IMR-90 (cell line): ENCODE measurements around the gene RFX1. TPM values are rescaled to one million over a fixed set of nuclear protein-coding genes. Genes with fewer than 3 reads are reported as not detected.

Experiments used
- ATAC-seq: fragments of 200-7000 bp; cut with Tn5 transposase; 2 replicates; pipeline ENCODE4 v1.9.1; 2020; ENCODE audit warnings: low read depth, mild to moderate bottlenecking, moderate library complexity
- BruUV-seq: library from RNA; stranded (reverse); fragments of 400-500 nt; replicated peaks from 2 replicates; lab custom pipeline; 2021; lab: Mats Ljungman, UMichigan
- CTCF ChIA-PET: fragments of 300-600 bp; formaldehyde crosslinking; extraction: SDS; loops from one replicate; lab custom pipeline; 2021; ENCODE audit warnings: antibody characterized with exemption; lab: Yijun Ruan, JAX
- POLR2A ChIA-PET: fragments of 300-600 bp; sonication (Branson Sonifier 250); formaldehyde crosslinking; loops from one replicate; lab custom pipeline; 2022; ENCODE audit warnings: antibody characterized with exemption; ENCODE audit not compliant: unreplicated experiment; lab: Charles Lee
- DNase-seq: peaks from one replicate; pipeline ENCODE4 v3.0.0; 2013
- H2AFZ ChIP-seq: replicated peaks from 2 replicates; pipeline ENCODE3; 2013; ENCODE audit warnings: low read length, mild to moderate bottlenecking; ENCODE audit not compliant: poor library complexity
- H2AK5ac ChIP-seq: 2 replicates; pipeline ENCODE4 v1.6.1; 2013; ENCODE audit warnings: low read depth, low read length, inconsistent platforms
- H2AK9ac ChIP-seq: replicated peaks from 2 replicates; pipeline ENCODE3; 2013; ENCODE audit warnings: mild to moderate bottlenecking, low read depth, low read length, moderate library complexity; ENCODE audit not compliant: poor library complexity
- H2BK120ac ChIP-seq: 2 replicates; pipeline ENCODE4 v1.6.1; 2013; ENCODE audit warnings: low read depth, low read length, inconsistent platforms
- H2BK15ac ChIP-seq: 3 replicates; pipeline ENCODE4 v1.6.1; 2013; ENCODE audit warnings: low read depth, low read length, inconsistent platforms
- H2BK20ac ChIP-seq: 2 replicates; pipeline ENCODE4 v1.6.1; 2013; ENCODE audit warnings: low read depth, mild to moderate bottlenecking, inconsistent platforms, low read length, moderate library complexity
- H2BK5ac ChIP-seq: 2 replicates; pipeline ENCODE4 v1.6.1; 2013; ENCODE audit warnings: mild to moderate bottlenecking, low read depth, low read length, inconsistent platforms; ENCODE audit not compliant: poor library complexity, severe bottlenecking
- H3K14ac ChIP-seq: replicated peaks from 2 replicates; pipeline ENCODE4 v1.6.1; 2013; ENCODE audit warnings: low read depth, low read length, inconsistent platforms
- H3K18ac ChIP-seq: 2 replicates; pipeline ENCODE4 v1.6.1; 2013; ENCODE audit warnings: low read depth, low read length, control low read depth
- H3K23ac ChIP-seq: 2 replicates; pipeline ENCODE4 v1.6.1; 2013; ENCODE audit warnings: low read depth, low read length, inconsistent platforms
- H3K27ac ChIP-seq: 2 replicates; pipeline ENCODE4 v1.5.1; 2013; ENCODE audit warnings: mild to moderate bottlenecking, control low read depth, low read length; ENCODE audit not compliant: insufficient read depth
- H3K27me3 ChIP-seq: 2 replicates; pipeline ENCODE4 v1.6.1; 2013; ENCODE audit warnings: low read length; ENCODE audit not compliant: control insufficient read depth, insufficient read depth
- H3K36me3 ChIP-seq: 2 replicates; pipeline ENCODE4 v1.6.1; 2013; ENCODE audit warnings: low read length, mixed read lengths; ENCODE audit not compliant: control insufficient read depth, insufficient read depth
- H3K4ac ChIP-seq: 2 replicates; pipeline ENCODE4 v1.6.1; 2013; ENCODE audit warnings: low read depth, low read length, inconsistent platforms
- H3K4me1 ChIP-seq: 2 replicates; pipeline ENCODE4 v1.6.1; 2013; ENCODE audit warnings: low read length, mixed read lengths; ENCODE audit not compliant: control insufficient read depth, insufficient read depth
- H3K4me2 ChIP-seq: 2 replicates; pipeline ENCODE4 v1.6.1; 2013; ENCODE audit warnings: low read depth, mild to moderate bottlenecking, control low read depth, low read length, moderate library complexity
- H3K4me3 ChIP-seq: 2 replicates; pipeline ENCODE4 v1.5.1; 2013; ENCODE audit warnings: low read depth, mild to moderate bottlenecking, control low read depth, low read length, moderate library complexity; ENCODE audit not compliant: insufficient read depth
- H3K56ac ChIP-seq: 2 replicates; pipeline ENCODE4 v1.6.1; 2013; ENCODE audit warnings: low read length, inconsistent platforms; ENCODE audit not compliant: insufficient read depth; ENCODE audit errors: extremely low read depth
- H3K79me1 ChIP-seq, 2 experiments: 2 replicates each; pipeline ENCODE4 v1.6.1; 2013; ENCODE audit warnings: low read length in 2 of 2, inconsistent platforms in 1 of 2, low read depth in 1 of 2
- H3K9ac ChIP-seq: 2 replicates; pipeline ENCODE4 v1.6.1; 2013; ENCODE audit warnings: low read depth, low read length, control low read depth
- H3K9me1 ChIP-seq: 2 replicates; pipeline ENCODE4 v1.6.1; 2013; ENCODE audit warnings: low read length, inconsistent platforms; ENCODE audit not compliant: insufficient read depth
- H3K9me3 ChIP-seq: 2 replicates; pipeline ENCODE4 v1.6.1; 2013; ENCODE audit warnings: low read length; ENCODE audit not compliant: control insufficient read depth, insufficient read depth
- H4K20me1 ChIP-seq: 2 replicates; pipeline ENCODE4 v1.6.1; 2013; ENCODE audit warnings: low read length, inconsistent platforms; ENCODE audit not compliant: insufficient read depth
- H4K5ac ChIP-seq: 2 replicates; pipeline ENCODE4 v1.6.1; 2013; ENCODE audit warnings: mild to moderate bottlenecking, low read depth, low read length, control low read depth
- H4K8ac ChIP-seq, 2 experiments: 2 replicates each; pipeline ENCODE4 v1.6.1; 2013; ENCODE audit warnings: low read depth in 2 of 2, low read length in 2 of 2, control low read depth in 1 of 2, inconsistent platforms in 1 of 2
- H4K91ac ChIP-seq: 2 replicates; pipeline ENCODE4 v1.6.1; 2013; ENCODE audit warnings: low read depth, low read length, inconsistent platforms; ENCODE audit not compliant: insufficient read depth
- CEBPB ChIP-seq: IDR thresholded peaks from 2 replicates; pipeline ENCODE4 v1.6.1; 2012; ENCODE audit warnings: low read depth, low read length, improper control_type of control experiment
- MXI1 ChIP-seq: IDR thresholded peaks from 2 replicates; pipeline ENCODE4 v1.6.1; 2012; ENCODE audit warnings: low read depth, mild to moderate bottlenecking, low read length, moderate library complexity, borderline replicate concordance
- NFE2L2 ChIP-seq: fragments of 150-350 bp; IDR thresholded peaks from 2 replicates; pipeline ENCODE4 v1.6.1; 2016; ENCODE audit warnings: low read depth, mild to moderate bottlenecking, low read length
- POLR2A ChIP-seq: IDR thresholded peaks from 2 replicates; pipeline ENCODE4 v1.6.1; 2012; ENCODE audit warnings: mild to moderate bottlenecking, low read depth, low read length
- RCOR1 ChIP-seq: IDR thresholded peaks from 2 replicates; pipeline ENCODE4 v1.6.1; 2012; ENCODE audit warnings: mild to moderate bottlenecking, low read length, improper control_type of control experiment; ENCODE audit not compliant: insufficient replicate concordance
- SMC3 ChIP-seq: fragments of 150-350 bp; IDR thresholded peaks from 2 replicates; pipeline ENCODE4 v1.6.1; 2016; ENCODE audit warnings: low read depth, mild to moderate bottlenecking, antibody characterized with exemption, low read length, moderate library complexity
- WGBS, 2 experiments: methylation state at CpG; one replicate each; pipeline versions ENCODE4 v1.1.5 to v1.1.7; 2013; ENCODE audit warnings: missing lambda C conversion rate in 2 of 2; ENCODE audit not compliant: insufficient read length in 1 of 2; ENCODE audit errors: extremely low coverage in 2 of 2; 5-methylcytosine and 5-hydroxymethylcytosine counted together
- dilution Hi-C: fragments of 300-500 bp; cut with HindIII; formaldehyde crosslinking; loops from one replicate; pipeline ENCODE4 v1.14.3; 2018; ENCODE audit warnings: low sequenced_read_pairs; ENCODE audit not compliant: unreplicated experiment
- in situ Hi-C: fragments of 300-500 bp; cut with MboI; formaldehyde crosslinking; loops from 3 replicates; pipeline ENCODE4 v1.14.3; 2019; ENCODE audit warnings: low sequenced_read_pairs, inconsistent platforms, mixed read lengths
- intact Hi-C: fragments of 100-400 bp; cut with micrococcal nuclease; formaldehyde crosslinking; loops from 2 replicates; pipeline ENCODE4 v1.10.0; 2022
- polyA plus RNA-seq, 3 experiments: library from polyadenylated mRNA; depleted of rRNA; stranded (reverse); fragments of >200 nt; gene quantifications; 2 replicates each; pipeline ENCODE4 v1.2.3, GENCODE V29; 2012; ENCODE audit warnings: low replicate concordance in 1 of 3
- total RNA-seq: library from RNA; depleted of rRNA; stranded (reverse); fragments of >200 nt; gene quantifications from 2 replicates; pipeline ENCODE4 v1.2.3, GENCODE V29; 2012
- TF ChIP-seq, protein P1 (sequence below): conservative IDR thresholded peaks from 2 replicates; pipeline ENCODE4 v1.5.1; 2012; ENCODE audit warnings: mild to moderate bottlenecking, low read depth, low read length, improper control_type of control experiment
- TF ChIP-seq, protein P2 (sequence below): fragments of 150-350 bp; IDR thresholded peaks from 2 replicates; pipeline ENCODE4 v1.6.1; 2016; ENCODE audit warnings: low read depth, mild to moderate bottlenecking, low read length, moderate library complexity, borderline replicate concordance
- TF ChIP-seq, protein P3 (sequence below): fragments of 150-350 bp; IDR thresholded peaks from 2 replicates; pipeline ENCODE4 v1.6.1; 2017; ENCODE audit warnings: mild to moderate bottlenecking, antibody characterized with exemption, low read length, low read depth

Gene RFX1
- total and polyA plus RNA-seq, 2 of the 4 experiments (the other 2 are of a cell fraction), result 0.36 to 3.1 TPM

DNA sequence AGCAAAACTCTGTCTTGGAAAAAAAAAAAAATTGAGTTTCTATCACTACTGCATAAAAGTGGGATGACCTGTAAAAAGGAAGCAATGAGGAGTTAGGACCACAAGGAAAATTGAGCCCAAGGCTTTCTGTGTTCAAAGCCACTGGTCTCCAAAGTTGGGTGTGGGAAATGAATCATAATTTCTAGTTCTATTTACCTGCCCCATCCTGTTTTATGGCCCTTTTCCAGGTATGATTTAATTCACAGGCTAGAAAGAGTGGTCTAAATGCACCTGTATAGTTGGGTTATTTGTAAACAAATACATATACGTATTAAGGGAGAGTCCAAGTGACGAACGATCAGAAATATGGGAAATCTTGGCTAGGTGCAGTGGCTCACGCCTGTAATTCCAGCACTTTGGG lies 59.7 kb downstream of the RFX1 start:
- no CpG with 5 or more reads among the region's 4 CpGs for WGBS, 2 experiments
- Histone ChIP-seq H3K27ac (no peak overlapping the region), H3K4me2 (no peak overlapping the region), H4K91ac (no peak overlapping the region), H4K8ac (no peak overlapping the region), H2AK9ac (no peak overlapping the region), H3K4me1 (no peaks in the 10 kb centered on the region), H2BK20ac (no peak overlapping the region), H3K36me3 (no peaks in the 10 kb centered on the region), H2BK120ac (no peak overlapping the region), H3K9ac (no peak overlapping the region), H2BK15ac (no peak overlapping the region), H2AFZ (no peak overlapping the region), H3K14ac (no peak overlapping the region), H3K56ac (no peak overlapping the region), H3K4ac (no peak overlapping the region), H4K5ac (no peak overlapping the region), H3K27me3 (no peaks in the 10 kb centered on the region; the same call in 1 of the 2 replicates), H3K9me3 (no peaks in the 10 kb centered on the region), H4K20me1 (no peaks in the 10 kb centered on the region), H3K4me3 (no peak overlapping the region), H3K79me1 (no peaks in the 10 kb centered on the region), H3K23ac (no peak overlapping the region), H2AK5ac (no peak overlapping the region), H3K18ac (no peak overlapping the region), H2BK5ac (no peak overlapping the region), H3K9me1 (no peaks in the 10 kb centered on the region)
- ATAC-seq (no peak), DNase-seq (no peak)
- dilution Hi-C loops, result no loop called here
- intact Hi-C loops, result no loop called here
- CTCF ChIA-PET, result no interaction called here
- in situ Hi-C loops, result no loop called here
- no TSS peak for BruUV-seq
- POLR2A ChIA-PET, result interaction anchor here (0.6 kb wide), 2 partner anchors 11 to 19 kb away, joined by 4 read pairs; no protein-coding TSS in a partner anchor
- TF ChIP-seq NFE2L2, result no peak
- TF ChIP-seq, protein P1, sequence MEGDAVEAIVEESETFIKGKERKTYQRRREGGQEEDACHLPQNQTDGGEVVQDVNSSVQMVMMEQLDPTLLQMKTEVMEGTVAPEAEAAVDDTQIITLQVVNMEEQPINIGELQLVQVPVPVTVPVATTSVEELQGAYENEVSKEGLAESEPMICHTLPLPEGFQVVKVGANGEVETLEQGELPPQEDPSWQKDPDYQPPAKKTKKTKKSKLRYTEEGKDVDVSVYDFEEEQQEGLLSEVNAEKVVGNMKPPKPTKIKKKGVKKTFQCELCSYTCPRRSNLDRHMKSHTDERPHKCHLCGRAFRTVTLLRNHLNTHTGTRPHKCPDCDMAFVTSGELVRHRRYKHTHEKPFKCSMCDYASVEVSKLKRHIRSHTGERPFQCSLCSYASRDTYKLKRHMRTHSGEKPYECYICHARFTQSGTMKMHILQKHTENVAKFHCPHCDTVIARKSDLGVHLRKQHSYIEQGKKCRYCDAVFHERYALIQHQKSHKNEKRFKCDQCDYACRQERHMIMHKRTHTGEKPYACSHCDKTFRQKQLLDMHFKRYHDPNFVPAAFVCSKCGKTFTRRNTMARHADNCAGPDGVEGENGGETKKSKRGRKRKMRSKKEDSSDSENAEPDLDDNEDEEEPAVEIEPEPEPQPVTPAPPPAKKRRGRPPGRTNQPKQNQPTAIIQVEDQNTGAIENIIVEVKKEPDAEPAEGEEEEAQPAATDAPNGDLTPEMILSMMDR, result no peak
- TF ChIP-seq, protein P2, sequence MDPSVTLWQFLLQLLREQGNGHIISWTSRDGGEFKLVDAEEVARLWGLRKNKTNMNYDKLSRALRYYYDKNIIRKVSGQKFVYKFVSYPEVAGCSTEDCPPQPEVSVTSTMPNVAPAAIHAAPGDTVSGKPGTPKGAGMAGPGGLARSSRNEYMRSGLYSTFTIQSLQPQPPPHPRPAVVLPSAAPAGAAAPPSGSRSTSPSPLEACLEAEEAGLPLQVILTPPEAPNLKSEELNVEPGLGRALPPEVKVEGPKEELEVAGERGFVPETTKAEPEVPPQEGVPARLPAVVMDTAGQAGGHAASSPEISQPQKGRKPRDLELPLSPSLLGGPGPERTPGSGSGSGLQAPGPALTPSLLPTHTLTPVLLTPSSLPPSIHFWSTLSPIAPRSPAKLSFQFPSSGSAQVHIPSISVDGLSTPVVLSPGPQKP, result no peak
- TF ChIP-seq CEBPB, result no peak
- TF ChIP-seq, protein P3, sequence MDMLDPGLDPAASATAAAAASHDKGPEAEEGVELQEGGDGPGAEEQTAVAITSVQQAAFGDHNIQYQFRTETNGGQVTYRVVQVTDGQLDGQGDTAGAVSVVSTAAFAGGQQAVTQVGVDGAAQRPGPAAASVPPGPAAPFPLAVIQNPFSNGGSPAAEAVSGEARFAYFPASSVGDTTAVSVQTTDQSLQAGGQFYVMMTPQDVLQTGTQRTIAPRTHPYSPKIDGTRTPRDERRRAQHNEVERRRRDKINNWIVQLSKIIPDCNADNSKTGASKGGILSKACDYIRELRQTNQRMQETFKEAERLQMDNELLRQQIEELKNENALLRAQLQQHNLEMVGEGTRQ, result no peak
- no peak for TF ChIP-seq SMC3
- no peak for TF ChIP-seq RCOR1
- TF ChIP-seq MXI1, result no peak
- TF ChIP-seq POLR2A, result no peak
